ENCODE results near the gene NR5A2.

Gene NR5A2

DNA sequence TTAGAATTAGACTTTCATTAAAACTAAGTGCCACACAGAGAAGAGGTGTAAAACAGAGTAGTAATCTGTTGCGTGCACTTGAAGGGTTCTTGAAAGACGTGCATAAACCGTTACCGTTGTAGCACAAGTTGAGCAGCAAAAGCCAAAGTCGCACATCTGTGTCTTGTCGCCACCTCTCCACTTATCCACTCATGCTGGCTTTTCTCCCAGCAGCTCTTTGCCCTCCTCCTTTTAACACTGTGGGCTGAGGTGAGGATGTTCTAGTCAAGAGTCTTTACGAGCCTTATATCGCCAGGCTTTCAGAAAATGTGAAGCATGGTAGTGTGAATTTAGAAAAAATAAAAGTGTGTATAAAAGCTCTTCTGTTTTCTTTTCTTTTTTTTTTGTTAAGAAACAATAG lies 48.0 kb downstream of the NR5A2 start:
- no peak for DNase-seq

DNA sequence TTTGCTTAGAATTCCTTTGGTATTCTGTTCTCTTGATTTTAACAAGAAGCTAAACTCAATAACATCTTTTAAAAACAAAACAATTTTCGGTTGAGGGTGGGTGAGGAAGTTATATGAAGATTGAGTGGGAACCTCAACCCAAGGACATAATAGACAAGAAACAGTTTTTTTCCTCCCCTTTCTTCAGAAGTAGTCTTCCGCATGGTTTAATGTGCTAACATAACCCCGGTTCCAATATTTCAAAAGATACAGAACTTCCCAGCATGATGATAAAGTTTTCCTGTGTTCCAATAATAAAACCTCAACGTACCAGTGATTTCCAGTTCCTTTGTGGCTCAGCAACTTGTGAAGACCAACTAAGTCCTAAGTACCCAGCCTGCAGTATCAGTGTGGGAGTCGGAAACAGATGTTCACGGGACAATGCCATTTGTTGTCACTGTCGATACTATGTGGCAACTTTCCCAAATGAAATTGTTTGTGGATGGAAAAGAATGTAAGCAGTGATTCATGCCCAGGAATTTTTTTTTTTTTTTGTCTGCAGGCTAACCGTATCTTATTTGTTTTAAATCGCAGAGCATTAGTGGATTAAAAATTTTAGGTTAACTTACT lies 48.5 kb downstream of the NR5A2 start:
- no peak for DNase-seq

DNA sequence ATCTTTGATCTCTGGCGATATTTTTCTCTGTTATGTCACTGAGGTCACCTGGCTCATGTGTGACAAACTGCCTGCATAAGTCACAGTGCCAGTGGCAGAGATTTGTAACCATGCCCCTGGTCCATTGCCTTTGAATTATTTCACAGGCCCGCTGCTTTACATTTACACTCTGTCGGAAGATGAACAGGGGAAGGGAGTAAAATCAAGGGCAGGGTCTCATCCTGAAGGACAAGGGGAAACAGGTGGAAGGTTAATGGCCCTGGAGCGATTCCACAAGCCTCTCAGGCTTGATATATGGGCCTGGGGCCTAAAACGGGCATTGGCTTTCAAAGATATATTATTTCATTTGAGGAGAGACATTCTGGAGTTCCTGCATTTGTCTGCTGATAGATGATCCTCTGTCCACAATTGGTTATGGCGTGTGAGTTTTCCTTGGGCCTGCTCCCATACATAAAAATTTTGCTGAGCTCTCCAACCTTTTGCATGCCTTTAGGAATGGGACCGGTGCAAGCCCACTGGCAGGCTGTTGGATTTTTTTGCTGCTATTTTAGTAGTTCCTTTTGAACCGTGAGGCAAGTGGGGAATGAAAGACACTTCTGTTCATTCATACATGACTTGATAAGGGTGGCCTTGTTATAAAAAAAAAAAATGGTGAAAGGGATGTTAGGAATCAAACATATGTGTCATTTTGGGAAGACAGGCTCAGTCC lies 51.9 kb downstream of the NR5A2 start:
- DNase-seq: no peak

DNA sequence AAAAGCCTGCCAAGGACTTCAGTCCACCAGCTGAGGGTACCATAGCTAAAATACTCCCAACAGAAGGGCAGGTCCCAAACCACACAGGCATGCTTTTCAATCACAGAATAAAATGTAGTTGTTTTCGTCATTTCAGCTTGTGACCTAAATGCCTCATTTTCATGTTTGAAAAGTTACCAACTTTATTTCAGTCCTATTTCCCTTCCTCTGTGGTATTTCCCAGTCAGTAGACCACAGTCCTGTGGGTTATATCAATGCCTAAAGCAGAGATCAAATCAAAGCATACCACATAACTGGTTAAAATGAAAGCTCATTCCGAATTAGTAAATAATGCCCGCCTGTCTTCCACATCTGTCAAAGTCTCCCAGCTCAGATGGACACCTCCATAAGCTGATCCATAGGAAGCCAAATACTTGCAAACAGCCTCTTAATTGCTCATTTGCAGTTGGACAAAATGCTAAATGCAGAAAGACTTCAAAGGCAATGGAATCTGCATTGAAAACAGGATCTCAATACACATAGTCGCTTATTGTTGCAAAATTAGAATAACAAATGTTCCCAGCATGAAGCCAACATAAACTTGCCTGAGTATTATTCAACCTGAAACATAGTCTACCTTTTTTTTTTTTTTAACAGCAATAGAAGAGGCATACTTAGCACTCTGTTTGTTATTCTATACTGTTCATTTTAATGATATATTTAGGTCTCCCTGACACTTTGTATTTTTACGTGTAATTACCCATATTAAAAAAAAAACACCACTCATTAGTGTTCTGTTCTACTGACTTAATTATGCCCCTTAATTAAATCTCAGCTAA lies 53.9 kb downstream of the NR5A2 start:
- DNase-seq: no peak

DNA sequence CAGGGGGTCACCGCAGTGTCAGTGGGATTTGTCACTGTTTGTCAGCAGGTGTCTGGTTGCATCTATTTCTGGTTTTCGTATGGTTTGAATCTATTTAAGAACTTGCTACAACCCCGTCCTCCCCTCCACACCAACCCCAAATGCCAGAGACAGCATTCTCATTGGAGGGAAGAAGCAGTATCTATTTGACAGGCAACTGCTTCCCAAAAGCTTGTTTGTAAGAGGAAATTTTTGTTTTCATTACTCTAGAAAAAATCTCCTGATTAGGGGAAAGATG lies 54.4 kb downstream of the NR5A2 start:
- no peak for DNase-seq

DNA sequence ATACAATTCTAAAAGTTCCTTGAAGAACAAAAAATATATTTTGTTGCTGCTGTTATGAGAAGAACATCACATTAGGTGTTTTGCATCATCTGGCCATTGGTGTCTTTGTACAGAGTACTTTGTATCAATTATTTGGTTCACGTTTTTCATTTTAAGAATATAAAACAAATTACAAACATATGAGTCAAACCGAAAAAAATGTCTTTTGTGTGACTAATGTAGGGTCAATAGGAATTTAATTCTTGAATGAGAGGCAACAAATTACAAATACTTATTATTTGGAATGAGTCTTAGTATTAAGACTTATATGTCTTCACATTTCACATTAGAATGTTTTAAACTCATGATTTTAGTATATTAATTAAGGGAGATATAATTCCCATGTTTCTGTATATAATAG lies 54.8 kb downstream of the NR5A2 start:
- DNase-seq: no peak

DNA sequence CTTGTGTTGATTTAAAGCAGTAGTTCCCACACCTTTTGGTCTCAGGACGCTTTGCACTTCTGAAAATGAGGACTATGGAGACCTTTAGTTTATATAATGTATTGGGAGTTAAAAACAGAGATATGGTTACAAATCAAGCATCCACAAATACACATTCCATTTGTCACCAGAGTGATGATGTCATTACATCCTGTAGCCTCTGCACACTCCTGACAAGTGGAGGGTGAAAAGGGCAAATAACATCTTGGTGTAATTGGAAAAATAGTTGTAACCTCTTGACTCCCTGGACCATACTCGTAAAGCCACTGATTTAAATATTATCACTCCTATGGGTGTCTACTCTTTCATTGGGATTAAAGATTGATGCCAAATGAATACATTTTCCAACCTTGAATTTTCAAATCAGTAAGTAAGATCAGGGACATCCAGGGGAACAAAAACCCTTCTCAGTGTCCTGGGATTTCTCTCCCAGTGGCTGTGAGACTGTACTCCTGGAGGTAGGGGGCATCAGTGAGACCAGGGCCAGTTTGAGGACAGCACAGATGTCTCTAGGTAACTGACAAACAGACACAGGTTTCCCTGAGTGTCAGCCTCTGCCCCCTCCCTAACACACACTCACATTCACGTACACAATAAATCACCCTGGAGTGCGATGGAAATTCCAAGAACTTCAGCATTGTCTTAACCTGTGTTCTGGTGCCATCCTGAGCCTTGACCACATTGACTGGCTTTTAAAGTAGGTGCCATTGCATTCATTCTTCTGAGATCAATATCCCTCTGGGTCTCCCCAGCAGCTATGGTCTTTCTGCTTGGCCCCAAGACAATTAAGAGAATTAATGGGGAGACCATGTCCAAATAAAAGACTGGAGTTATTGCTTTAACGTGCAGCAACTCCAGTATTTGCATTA lies 63.0 kb downstream of the NR5A2 start:
- no peak for DNase-seq

DNA sequence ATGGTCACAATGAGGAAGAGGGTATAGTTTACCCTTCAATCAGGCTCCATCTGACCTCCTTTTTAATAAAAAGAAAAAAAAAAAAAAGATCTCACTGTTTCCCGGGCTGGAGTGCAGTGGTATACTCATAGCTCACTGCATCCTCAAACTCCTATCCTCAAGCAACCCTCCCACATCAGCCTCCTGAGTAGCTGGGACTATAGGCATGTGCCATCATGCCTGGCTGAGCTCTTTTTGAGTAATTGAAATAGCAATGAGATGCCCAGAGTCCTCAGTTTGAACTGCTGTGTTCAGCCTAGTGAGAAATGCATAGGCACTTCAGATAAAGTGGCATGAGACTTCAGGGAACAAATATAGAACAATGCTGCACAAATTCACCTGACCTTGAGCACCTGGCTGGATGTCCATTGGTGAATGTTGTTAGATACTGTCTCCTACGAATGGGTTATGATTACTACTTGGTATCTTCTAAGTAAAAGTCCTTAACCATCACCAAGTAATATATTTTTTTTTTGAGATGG lies 67.6 kb downstream of the NR5A2 start:
- DNase-seq: no peak

DNA sequence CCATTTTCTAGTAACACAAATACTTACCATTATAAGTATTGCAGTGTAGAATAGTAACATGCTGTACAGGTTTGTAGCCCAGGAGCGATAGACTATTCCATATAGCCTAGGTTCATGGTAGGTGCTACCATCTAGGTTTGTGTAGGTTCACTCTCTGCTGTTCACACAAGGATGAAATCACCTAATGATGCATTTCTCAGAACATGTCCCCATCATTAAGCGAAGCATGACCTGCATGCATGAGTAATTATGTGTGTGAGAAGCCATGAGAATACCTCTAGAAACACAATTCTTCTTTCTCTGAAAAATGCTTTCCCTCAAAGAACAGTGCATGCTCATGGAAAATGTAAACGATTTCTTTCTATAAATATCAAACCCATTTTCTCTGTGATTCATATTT lies 69.3 kb downstream of the NR5A2 start:
- no peak for DNase-seq

DNA sequence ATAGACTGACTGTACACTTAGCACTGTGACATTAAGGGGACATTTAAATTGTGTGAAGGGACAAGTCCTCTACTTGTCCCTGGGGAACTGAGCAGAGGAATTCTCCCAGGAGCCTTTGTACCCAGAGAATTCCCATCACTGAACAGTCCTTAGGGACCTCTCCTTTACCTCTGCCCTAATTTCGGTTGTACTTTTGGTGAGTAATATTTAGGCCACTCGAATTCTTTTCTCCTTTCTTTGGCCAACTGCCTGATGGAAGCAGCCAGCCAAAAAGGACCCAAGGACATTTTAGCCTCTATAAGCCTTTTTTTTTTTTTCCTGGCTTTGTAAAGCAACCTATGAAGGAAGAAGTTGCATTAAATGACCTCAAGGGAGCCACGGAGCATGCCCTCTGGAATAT lies 71.5 kb downstream of the NR5A2 start:
- DNase-seq: no peak

DNA sequence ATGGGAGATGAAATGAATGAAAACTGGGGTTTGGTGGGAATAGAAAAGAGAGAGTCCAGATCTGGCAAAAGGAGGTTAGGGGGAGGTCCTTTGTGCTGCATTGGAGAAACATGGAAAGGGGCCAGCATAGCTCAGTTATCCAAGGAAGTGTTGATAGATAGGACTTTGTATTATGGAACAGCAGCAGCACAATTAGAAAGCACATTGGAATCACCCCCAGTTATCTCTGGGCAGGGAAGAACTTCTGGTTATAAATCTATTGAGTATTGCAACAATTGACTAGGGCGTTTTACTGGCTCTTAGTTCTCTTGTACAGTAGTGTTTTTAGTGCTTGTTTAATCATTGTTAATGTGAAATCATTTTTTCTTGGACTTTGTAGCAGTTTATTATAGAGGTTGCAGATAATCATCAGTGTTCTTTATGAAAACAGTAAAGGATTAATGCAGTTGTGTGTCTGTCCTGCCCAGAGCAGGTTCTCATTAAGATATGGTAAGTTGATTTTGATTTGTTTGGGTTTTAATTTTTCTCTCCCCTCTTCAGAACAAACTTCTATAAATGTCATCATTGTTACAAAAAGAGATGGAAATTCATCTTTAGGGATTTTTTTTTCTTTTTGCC lies 76.6 kb downstream of the NR5A2 start:
- DNase-seq: no peak

DNA sequence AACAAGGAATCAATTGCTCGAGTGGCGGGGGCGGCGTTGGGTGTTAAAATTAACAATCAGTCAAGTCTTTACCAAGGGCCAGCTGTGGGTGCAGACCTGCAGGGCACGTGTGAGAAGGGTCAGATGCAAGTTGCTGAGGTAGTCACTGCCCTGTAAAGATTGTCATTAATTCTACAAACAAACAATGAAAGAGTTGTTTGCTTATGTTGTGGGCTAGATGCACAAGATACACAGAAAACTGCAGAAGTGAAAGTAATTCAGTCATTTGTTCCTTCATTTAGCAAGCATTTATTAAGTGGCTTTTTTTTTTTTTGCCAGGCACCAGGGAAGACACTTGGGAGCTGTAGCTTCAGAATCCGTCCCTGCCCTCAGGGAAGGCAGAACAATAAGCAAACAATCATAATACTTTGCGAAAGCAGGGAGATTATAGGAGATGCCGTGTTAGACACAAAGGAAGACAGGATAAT lies 79.5 kb downstream of the NR5A2 start:
- DNase-seq: no peak

DNA sequence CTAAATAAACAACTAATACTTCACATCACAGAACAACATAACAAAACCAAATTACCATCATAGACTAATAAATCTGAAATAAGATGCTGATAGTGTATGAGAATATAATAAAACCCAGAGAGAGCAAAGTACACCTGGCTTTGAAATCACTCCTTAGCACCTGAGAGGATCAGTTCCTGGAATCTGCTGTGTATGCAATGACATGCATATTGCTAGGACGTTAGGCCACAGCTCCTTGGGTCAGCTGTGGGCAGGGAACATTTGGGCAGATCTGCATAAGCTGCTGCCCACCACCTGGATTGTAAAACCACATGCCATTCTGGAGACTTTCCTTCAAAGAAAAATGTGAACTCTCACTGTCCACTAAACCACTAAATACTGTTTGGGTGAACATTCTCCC lies 81.1 kb downstream of the NR5A2 start:
- DNase-seq: no peak

DNA sequence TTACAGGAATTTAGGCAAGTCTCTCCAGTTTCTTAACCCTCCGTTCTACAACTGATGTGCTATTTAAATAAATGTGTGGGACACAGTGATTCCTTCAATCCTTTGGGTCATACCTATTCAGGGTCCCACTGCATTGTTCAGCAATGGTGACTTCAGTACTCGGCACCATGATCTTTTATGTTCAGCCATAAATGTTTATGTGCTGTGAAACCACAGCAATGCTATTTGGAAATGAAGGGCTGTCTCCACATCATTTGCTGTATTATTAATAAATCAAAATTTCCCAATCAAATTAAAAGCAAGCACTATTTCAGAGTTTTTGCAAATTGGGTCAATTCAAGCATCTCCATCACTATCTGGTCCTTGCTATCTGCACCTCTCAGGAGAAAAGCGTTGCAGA lies 84.8 kb downstream of the NR5A2 start:
- no peak for DNase-seq

DNA sequence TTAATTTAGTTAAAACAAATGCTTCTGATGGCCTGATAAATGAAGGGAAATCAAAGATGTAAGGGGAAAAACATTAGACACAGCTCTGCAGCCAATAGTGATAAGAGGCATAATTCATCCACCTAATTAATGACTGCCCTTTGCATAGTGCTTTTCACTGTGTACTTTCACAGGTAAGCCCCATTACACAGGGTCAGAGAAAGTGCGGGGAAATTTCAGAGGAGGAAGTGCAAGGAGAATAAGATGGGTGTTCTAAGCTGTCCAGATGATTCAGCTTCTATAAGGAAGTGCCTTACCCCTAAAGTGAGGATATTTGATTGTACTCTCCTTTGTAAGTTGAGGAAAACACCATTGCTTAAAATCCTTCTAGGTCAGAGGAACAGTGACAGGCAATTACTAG lies 88.0 kb downstream of the NR5A2 start:
- no peak for DNase-seq

DNA sequence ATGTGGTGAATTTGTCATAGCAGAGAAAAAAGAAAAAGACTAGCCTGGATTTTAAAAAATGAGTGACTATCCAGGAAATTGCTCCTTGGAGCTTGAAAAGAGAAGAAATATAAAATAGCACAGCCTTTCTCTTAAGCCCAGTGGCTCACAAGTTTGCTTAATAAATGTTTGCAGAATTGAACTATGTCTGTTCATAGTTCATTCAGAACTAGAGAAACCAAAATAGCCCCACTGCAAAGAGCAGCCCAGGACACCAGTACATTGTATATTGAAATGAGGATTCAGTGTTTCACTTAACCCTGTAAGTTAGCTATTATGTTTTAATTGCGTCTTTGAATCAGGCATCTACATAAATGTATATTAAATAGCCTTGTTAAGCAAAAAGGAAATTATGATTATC lies 88.8 kb downstream of the NR5A2 start:
- no peak for DNase-seq

DNA sequence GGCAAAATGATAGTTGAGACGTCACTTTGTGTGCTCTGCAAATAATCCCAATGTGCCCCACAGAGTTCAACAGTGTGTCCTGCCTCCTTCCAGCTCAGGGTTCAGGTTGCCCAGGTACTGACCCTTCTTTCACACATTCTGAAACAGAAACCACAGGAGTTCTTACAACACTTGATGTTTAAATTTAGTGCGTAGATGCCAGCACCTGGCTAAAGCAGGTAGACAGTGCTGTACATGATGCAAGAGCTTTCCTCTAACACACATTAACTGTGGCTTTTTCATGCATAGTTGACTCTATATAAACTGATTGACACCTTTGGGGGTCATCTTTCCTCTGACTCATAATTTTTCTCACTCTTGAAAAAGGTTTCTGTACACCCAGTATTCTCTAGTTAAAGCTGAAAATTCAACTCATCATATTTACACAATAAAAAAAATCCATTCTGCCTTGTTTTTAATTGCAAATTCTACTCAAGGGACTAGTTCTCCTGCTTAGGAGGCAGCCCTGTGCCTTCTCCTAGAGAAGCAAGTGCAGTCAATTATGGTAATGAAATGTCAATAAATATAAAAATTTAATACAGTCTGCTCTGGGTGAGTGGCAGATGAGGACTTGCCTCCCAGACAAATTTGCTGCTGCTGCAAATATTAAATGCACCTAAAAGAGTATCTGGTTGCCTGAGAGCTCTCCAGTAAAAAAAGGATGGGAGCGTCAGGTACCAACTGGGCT lies 91.4 kb downstream of the NR5A2 start:
- no peak for DNase-seq

DNA sequence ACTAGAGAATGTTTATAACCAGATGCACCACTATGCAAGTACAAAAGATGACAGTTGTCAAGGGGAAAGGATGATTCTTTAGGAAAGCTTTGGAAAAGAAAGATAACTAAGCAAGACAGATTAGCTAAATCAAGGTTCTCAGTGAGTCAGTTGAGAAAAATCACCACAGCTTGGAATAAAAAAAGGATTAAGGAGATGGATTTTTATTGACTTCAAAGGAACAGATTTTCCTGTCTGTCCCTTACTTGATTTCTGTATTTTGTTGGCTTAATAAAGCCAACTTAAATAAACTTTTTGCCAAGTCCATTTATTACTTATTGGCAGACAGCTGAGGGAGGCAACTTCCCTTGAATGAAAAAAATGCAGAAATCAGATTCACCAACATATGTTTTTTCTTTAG lies 93.9 kb downstream of the NR5A2 start:
- DNase-seq: no peak

DNA sequence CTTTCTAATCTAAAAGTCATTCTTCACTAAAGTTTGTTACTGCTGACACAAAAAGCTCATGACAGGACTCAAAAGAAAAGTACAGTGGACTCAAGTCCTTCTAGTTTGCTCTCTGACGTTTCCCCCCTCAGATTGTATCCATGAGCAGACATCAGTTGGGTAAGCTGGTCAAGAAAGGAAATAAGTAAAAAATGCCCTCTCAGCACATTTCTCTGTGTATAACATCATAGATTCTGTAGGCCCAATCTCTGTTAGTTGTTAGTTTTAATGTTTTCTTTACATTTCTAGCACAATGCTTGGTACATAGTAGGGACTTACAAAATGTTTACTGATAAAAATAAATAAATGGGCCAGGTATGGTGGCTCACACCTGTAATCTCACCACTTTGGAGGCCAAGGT lies 96.8 kb downstream of the NR5A2 start:
- DNase-seq: no peak

DNA sequence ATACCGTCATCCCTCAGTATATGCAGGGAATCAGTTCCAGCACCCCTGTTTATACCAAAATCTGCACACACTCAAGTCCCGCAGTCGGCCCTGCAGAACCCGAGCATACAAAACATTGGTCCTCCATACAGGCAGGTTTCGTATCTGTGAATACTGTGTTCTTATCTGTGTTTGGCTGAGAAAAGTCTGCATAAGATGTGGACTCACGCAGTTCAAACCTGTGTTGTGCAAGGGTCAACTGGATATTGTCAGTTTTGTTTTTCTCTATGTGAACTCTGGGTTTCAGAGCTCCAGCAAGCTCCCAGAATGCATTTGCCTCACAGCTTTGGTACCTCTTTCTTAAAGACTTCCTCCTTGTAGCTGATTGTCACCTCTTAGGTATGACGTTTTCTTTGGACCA lies 100.6 kb downstream of the NR5A2 start:
- DNase-seq: no peak

DNA sequence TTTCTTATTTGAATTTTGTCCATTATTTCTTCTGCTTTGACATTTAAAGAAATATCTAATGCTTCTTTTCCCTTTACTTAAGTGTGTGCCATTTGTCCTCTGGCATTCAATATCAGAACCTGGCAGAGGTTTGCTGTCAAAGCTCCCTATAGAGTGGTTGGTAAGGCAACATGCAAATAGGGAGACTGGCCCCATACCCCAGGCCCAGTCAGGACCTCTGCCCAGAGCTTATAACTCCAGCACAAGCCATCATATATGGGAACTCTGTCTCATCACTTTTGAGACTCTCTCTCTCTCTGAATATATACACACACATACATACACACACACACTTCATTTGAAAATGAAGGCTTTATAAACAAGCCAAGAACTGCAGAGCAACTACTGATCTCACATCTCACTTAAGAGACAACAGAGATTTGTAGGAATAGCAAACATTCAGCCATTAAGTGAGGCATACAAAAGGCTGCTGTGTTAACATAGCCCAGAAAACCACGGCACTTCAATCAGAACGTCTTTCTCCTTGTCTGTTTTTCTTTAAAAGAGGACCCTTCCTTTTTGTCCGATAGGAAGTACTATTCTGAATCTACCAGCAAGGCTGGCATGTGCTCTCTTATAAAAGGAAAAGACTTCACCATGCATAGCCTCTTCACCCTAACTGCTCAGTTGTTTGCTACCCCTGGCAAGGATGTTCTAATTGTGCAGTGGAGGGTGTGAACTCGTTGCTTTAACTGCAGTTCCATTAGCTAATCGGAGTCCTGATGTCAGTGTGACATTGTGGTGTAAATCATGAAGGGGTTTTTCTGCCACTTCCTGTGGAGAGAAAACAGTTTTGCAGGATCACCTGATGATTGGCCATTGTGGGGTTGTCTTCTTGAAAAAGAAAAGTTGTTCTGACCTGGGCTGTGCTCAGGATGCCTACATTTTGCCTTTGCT lies 101.7 kb downstream of the NR5A2 start:
- no peak for DNase-seq
